NOMO-1 treated with dmso at 0.1 percent for 144 hours (cell line): ENCODE data around the gene TMEM131.

Experiments
- DNase-seq: peaks from one replicate; lab custom pipeline; 2025; ENCODE audit not compliant: unreplicated experiment; lab: John Stamatoyannopoulos, UW

TMEM131 gene

DNA sequence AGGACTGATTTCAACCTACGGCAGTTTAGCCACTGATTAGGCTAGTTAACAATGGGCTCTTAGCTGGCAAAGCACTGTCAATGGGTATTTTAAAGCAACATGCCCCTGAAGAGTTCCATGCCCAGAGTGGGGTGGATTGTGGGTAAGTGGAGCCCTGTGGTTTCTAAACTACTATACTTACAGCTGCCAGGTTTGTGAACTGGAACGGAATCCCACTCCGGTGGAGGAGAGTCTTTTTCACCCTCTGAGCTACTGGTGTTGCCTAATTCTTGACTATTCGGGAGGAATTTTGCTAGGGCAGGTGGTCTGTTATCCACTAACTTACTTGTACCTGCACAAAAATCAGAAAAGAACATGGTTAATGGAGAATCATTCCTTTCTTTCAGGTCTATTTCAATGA lies 229.8 kb downstream of the TMEM131 start:
- no peak for DNase-seq

DNA sequence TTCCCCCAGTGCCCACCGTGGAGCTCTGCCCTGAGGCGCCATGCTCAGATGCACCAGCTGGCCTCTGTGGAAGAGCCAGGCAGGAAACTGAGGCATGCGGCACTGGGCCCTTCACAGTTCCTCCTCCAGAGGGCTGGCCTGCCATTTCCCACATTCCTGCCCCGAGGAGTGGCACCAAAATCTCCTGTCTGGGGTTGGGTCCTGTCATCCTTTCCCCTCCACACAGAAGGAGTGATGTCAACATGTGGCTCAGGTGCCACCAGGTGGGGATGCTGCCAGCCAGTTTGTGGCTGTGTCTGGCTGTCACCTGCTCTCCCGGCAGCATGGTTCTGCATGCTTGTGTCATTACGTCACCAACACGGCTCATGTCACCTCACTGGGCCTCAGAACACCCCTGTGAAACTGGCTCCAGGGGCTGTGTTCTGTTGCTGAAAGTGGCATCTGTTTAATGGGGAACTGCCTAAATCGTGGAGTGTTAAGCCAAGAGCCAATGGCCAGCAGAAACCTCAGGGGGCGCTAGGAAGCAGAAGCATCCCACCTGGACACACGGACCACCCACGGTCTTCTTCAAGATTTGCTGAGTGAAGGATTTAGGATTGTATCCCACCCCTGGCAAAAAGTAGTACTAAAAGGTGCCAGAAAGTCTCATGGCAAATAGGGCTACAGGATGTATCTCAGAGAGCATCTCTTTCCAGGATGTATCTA lies 231.0 kb downstream of the TMEM131 start:
- no peak for DNase-seq

- no peak for DNase-seq
These were observed 232.4 kb downstream of the TMEM131 start for GRCh38 chr2:97763176-97763845.

- no peak for DNase-seq
These were observed 234.6 kb downstream of the TMEM131 start for GRCh38 chr2:97761192-97761591.

DNA sequence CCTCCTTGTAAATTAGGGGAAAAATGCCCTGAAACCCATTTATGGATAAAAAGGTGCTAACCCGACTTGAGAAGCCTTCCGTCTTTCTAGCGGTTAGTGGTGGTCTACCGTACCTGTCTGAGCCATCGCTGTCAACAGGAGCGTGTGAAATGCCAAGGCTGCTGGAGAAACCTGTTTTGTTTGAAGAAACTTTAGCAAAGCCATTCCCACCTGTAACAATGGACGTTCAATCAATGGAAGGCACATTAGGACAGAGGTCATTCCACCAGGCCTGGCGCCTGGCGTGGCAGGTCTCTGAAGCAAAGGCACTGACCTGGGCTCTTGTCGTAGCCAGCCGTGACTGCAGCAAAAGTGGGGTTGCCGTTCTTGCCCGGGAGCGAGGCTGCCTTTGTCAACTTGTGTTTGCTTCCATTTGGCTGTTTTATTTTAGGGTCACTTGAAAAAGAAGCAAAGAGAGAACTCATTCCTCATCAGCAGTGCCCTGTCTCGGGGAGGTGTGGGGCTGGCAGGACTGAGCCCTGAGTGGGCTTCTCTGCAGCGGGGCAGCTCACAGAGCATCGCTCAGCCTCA lies 235.2 kb downstream of the TMEM131 start:
- DNase-seq = no peak

DNA sequence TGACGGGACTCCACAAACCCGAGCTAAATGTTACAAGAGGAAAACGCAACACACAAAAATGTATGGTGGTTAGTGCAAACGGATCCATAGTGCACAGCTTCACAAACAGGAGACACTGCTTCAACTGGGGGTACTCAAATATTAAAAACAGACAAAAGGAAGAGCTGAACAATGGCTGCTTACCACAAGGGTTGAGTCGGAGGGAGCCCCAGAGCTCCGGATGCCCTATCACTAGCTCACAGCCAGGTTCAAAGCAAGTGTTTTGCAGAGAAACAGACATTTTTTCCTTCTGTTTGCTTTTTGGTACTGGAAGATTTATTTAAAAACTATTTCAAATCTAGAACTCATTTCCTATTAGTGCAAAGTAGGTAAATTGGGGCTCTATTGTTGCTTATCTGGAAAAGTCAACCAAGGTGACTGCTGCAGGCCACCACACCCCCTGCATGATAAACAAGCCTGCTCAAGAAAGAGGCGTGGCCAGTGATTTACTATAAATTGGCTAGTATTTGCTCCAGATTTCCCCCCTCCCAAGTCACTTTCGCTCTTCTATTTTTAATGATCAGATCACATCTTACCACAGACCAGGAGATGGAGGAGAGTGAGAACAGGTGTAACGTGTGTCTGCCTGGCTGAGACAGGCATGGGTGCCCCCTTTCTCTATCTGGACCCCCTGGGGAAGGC lies 235.9 kb downstream of the TMEM131 start:
- no peak for DNase-seq

- no peak for DNase-seq
These were observed 237.5 kb downstream of the TMEM131 start for GRCh38 chr2:97758131-97758705.

DNA sequence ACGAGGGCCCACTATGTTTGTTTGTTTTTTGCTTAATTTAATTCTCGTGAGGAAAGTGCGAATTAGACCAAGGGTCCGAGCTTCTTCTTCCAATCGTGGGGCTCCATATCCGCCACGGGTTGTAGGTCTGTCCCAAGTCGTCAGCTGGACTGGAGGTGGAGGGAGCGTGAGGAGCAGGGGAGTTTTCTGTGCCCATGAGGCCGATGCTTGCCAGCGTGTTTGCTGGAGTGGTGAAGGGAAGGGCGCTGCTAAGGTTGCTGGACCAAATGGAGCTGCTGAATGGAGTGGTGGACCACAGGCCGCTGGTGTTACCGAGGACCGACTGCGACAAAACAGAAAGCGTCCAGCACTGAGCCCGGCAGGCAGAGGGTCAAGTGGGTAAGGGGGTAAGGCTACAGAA lies 238.7 kb downstream of the TMEM131 start:
- no peak for DNase-seq

- DNase-seq = no peak
These were observed 240.3 kb downstream of the TMEM131 start for GRCh38 chr2:97755491-97755890.

GRCh38 chr2:97754690-97755346 lies 240.9 kb downstream of the TMEM131 start:
- DNase-seq = no peak

DNA sequence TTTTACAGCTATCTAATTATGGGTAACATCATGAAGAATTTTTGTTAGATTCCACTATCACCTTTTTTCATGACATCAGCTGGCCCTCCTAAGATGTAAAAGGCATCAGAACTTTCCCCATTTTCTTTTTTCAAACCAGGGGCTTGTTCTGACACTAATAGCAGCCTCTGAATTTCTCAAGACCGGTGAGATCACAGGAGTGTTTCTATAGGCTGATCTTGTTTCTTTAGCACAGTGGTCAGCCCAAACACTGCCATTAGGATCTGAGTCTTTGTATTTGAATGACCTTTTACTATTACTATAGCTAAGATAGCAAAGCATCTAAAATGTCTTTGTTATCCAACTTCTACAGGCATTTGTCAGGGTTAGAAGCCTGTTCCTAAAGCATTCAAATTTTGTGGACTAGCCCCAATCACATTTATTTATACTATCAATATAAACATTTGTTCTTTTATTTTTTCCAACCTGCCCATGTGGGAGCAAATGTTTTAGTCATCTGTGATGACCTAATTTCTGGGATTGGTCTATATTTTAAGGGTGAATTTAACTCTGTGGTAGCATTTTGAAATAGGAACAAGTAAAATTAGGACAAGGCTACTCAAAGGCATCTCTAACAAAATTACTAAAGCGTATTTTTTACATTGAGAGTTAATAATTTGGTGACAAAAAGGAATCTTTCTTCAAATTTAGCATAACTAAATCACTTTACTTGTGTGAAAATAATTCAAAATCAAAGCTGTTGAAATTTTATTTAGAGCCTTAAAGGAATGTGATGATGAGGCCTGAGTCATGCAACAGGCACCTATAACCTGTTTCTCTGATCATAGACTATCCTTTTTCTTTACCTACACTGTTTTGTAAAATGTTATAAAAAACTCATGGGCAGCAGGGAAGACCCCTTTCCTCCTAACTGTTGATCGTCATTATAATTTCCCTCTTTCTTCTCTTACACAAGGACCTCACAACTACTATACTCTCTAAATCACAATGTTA lies 243.1 kb downstream of the TMEM131 start:
- DNase-seq = no peak

GRCh38 chr2:97751752-97752151 lies 244.0 kb downstream of the TMEM131 start:
- no peak for DNase-seq

DNA sequence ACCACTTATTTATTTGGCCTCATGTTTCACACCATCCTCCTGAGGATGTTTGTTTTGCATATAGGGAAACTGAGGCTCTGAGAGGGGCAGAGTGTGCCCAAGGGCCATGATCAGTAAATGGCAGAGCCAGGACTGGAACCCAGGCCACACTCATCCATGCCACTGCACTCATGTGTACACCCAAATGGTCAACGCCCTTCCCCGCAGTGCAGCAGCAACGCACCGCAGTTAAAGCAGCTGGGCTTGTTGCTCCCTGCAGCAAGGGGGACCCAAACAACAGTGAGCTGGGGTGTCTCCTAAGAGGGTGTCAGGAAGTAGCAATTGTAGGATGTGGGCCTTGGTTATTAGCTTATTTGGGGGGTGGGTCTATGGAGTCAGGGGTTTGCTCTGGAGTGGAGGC lies 245.7 kb downstream of the TMEM131 start:
- no peak for DNase-seq

DNA sequence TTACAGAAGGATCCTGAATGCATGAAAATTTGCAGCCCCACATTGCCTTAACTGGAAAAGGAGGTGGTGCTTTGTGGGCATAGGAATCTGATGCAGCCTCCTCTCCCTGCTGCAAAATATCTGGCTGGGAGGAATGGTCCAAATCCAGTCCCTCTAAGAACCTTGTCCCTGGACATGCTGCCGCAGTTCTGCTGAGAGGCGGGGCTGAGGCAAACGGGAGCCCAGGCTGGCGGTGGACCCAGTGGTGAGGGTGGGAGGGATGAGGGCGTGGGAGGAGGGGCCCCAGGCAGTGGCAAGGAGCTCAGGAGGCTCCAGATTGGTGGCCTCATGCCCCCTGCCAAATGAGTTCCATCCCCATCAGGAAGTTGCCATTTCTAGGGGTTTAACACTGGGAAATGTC lies 246.2 kb downstream of the TMEM131 start:
- DNase-seq = no peak

GRCh38 chr2:97747716-97748115 lies 248.0 kb downstream of the TMEM131 start:
- DNase-seq = no peak

DNA sequence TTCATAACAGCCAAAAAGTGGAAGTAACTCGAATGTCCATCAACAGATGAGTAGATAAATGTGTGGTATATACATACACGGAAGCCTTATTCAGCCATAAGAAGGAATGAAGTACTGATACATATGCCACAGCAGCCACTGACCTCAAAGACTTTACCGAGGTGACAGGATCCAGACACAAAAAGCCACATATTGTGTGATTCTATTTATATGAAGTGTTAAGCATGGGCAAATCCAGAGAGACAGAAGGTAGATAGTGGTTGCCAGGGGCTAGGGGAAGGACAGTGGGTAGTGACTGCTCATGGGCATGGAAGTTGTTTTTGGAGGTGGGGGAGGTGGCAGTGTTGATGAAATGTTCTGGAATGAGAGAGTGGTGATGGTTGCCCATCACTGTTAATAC lies 248.5 kb downstream of the TMEM131 start:
- DNase-seq = no peak

GRCh38 chr2:97745474-97746174 lies 250.1 kb downstream of the TMEM131 start:
- DNase-seq = no peak

DNA sequence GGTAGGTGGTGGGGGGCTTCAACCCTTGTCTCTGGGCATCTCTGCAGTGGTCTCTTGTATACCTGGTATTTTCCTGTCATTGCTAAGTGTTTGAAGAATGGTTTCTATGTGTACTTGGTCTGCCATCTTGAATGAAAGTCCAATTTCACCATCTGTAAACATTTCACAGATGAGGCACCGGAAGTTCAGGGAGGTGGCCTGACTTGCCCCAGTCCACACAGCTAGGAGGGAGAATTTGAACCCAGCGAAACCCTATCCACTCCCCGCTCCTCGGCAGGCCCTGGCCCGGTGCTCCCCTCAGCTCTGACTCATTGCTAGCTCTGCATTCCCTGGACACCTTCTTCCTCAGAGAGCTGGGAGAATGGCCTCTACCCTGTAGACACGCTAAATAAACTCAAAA lies 251.8 kb downstream of the TMEM131 start:
- DNase-seq = no peak

- DNase-seq = no peak
These were observed 253.3 kb downstream of the TMEM131 start for GRCh38 chr2:97742381-97742847.
